Thoracic aorta (tissue), 2 donors: ENCODE data around the gene XXYLT1. TPM values are rescaled to one million over a fixed set of nuclear protein-coding genes. Genes with fewer than 3 reads are reported as not detected.

Experiments used
- ATAC-seq: fragments of 150-250 bp; one replicate; pipeline ENCODE4 v1.8.0; 2017; ENCODE audit warnings: low read depth; ENCODE audit not compliant: insufficient number of reproducible peaks, low FRiP score
- DNase-seq: peaks from one replicate; pipeline ENCODE4 v3.0.0-alpha.2; 2020; ENCODE audit warnings: low spot score
- H3K27ac ChIP-seq, 2 donors: fragments of 200-600 bp; sonication (generic); 1 replicate in 1 of 2; 2 replicates in 1 of 2; pipeline ENCODE4 v1.5.1; 2016; ENCODE audit warnings: mild to moderate bottlenecking in 2 of 2, moderate library complexity in 2 of 2
- H3K27me3 ChIP-seq: fragments of 200-600 bp; sonication (generic); replicated peaks from 2 replicates; pipeline ENCODE4 v1.6.0; 2016; ENCODE audit warnings: mild to moderate bottlenecking; ENCODE audit not compliant: insufficient read depth
- H3K36me3 ChIP-seq: fragments of 200-600 bp; sonication (generic); one replicate; pipeline ENCODE4 v1.5.1; 2016
- H3K4me1 ChIP-seq, 2 donors: fragments of 200-600 bp; sonication (generic); 1 replicate in 1 of 2; 2 replicates in 1 of 2; pipeline versions ENCODE4 v1.5.1 to v1.6.0; 2016; ENCODE audit warnings: low read depth in 2 of 2, mild to moderate bottlenecking in 1 of 2; ENCODE audit not compliant: control insufficient read depth in 1 of 2
- H3K4me3 ChIP-seq: fragments of 200-600 bp; sonication (generic); 2 replicates; pipeline ENCODE4 v1.5.1; 2016; ENCODE audit warnings: mild to moderate bottlenecking
- H3K9me3 ChIP-seq: fragments of 200-600 bp; sonication (generic); 2 replicates; pipeline ENCODE4 v1.5.1; 2016
- total RNA-seq, 2 donors: library from RNA; depleted of rRNA; stranded (reverse); fragments of >200 nt; gene quantifications; one replicate each; pipeline versions ENCODE4 v1.1.0 to v1.2.3, GENCODE V29; 2016
- TF ChIP-seq, protein P1 (sequence below): fragments of 200-600 bp; sonication (generic); IDR thresholded peaks from one replicate; pipeline ENCODE4 v1.5.1; 2019; ENCODE audit warnings: antibody characterized with exemption

XXYLT1 gene
- total RNA-seq, 2 donors from 2014 or later, result 17.7 to 21.2 TPM

GRCh38 chr3:195032955-195033354 is 238.0 kb downstream of the XXYLT1 start:
- no peak overlapping the region for H3K27ac ChIP-seq
- no peak for ATAC-seq
- H3K36me3 ChIP-seq, result no peaks in the 10 kb centered on the region
- no peak overlapping the region for H3K4me3 ChIP-seq
- no peak for DNase-seq
- no peaks in the 10 kb centered on the region for H3K27me3 ChIP-seq
- TF ChIP-seq, protein P1, sequence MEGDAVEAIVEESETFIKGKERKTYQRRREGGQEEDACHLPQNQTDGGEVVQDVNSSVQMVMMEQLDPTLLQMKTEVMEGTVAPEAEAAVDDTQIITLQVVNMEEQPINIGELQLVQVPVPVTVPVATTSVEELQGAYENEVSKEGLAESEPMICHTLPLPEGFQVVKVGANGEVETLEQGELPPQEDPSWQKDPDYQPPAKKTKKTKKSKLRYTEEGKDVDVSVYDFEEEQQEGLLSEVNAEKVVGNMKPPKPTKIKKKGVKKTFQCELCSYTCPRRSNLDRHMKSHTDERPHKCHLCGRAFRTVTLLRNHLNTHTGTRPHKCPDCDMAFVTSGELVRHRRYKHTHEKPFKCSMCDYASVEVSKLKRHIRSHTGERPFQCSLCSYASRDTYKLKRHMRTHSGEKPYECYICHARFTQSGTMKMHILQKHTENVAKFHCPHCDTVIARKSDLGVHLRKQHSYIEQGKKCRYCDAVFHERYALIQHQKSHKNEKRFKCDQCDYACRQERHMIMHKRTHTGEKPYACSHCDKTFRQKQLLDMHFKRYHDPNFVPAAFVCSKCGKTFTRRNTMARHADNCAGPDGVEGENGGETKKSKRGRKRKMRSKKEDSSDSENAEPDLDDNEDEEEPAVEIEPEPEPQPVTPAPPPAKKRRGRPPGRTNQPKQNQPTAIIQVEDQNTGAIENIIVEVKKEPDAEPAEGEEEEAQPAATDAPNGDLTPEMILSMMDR, result no peak
- H3K9me3 ChIP-seq, result no peaks in the 10 kb centered on the region
- no peaks in the 10 kb centered on the region for H3K4me1 ChIP-seq

DNA sequence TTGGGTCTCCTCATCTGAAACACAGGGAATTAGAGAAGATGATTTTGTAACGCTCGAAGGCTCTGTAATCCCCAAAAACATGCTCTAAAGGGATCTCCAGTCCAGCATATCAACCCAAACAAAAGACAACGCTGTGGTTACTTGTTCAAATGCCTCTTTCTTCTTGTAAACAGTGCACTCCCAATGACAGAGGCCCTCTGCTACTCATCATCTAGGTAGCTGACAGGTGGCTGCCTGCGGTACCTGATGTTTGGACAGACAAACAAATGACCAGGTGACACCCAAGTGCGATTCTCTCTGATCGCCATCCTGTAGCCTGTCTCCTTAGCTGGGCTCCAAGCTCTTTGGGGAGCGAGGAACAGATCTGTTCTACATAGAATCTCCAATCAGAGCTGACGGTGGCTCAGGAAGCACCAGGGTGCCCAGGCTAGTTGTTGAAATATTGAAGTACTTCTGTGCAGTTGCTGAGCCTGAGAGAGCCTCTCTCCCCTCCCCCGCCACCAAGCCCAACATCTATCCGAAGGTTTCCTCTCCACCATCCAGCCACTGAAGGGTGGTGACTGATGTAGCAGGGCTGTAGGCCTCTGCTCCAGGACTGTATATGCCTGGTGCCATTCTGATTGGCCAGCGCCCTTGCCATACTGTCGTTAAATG is 238.7 kb downstream of the XXYLT1 start:
- no peak for ATAC-seq
- TF ChIP-seq, protein P1, result no peak
- no peaks in the 10 kb centered on the region for H3K27me3 ChIP-seq
- H3K4me3 ChIP-seq, result no peak overlapping the region
- H3K9me3 ChIP-seq, result no peaks in the 10 kb centered on the region
- DNase-seq, result no peak
- H3K27ac ChIP-seq, result no peak overlapping the region
- no peaks in the 10 kb centered on the region for H3K36me3 ChIP-seq
- H3K4me1 ChIP-seq, result no peaks in the 10 kb centered on the region

DNA sequence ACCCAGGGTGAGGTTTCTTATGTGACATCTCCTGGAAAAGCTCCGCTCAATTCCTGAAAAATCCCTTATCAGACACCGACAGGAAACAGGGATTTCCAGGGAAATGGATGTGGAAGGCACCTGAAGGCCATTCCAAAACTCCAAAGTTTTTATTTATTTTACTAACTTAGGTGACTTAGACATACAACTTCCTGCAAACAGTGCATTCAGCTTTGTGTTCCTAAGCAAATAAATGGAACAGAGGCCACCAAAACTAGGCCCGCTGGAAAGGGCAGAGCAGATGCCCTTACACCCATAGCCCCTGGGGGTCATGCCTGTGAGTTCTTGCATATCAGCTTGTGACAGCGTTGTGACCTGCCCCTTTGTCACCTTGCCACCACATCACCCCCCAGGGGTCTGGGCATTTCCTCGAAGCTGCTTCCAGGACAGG is 239.4 kb downstream of the XXYLT1 start:
- TF ChIP-seq, protein P1, result no peak
- DNase-seq (no peak), ATAC-seq (no peak)
- Histone ChIP-seq H3K36me3 (no peaks in the 10 kb centered on the region), H3K27ac (no peak overlapping the region), H3K4me3 (no peak overlapping the region), H3K27me3 (no peaks in the 10 kb centered on the region), H3K9me3 (no peaks in the 10 kb centered on the region), H3K4me1 (no peaks in the 10 kb centered on the region)

GRCh38 chr3:195030791-195031321 is 240.1 kb downstream of the XXYLT1 start:
- TF ChIP-seq, protein P1, result no peak

GRCh38 chr3:195028877-195029606 is 241.9 kb downstream of the XXYLT1 start:
- Histone ChIP-seq H3K36me3 (no peaks in the 10 kb centered on the region), H3K27ac (no peak overlapping the region), H3K4me3 (no peak overlapping the region), H3K9me3 (no peaks in the 10 kb centered on the region), H3K27me3 (no peaks in the 10 kb centered on the region), H3K4me1 (no peaks in the 10 kb centered on the region)
- no peak for DNase-seq
- TF ChIP-seq, protein P1, result no peak
- no peak for ATAC-seq

More at GRCh38 chr3:195030791-195031321, 240.1 kb downstream of the XXYLT1 start:
- H3K4me1 ChIP-seq, result no peaks in the 10 kb centered on the region
- no peak overlapping the region for H3K4me3 ChIP-seq
- ATAC-seq (no peak), DNase-seq (no peak)
- no peaks in the 10 kb centered on the region for H3K36me3 ChIP-seq
- H3K27me3 ChIP-seq, result no peaks in the 10 kb centered on the region
- H3K9me3 ChIP-seq, result no peaks in the 10 kb centered on the region
- H3K27ac ChIP-seq, result no peak overlapping the region
